Ishikawa (cell line): Measurements from ENCODE around the gene GPR62.

ENCODE experiments used
- CEBPB ChIP-seq: IDR thresholded peaks from 2 replicates; pipeline ENCODE4 v1.6.1; 2012
- CREB1 ChIP-seq: IDR thresholded peaks from 2 replicates; pipeline ENCODE4 v1.6.1; 2012; ENCODE audit warnings: low read depth
- EGR1 ChIP-seq: IDR thresholded peaks from 2 replicates; pipeline ENCODE4 v1.6.1; 2012
- EP300 ChIP-seq: IDR thresholded peaks from 2 replicates; pipeline ENCODE4 v1.6.1; 2012; ENCODE audit warnings: borderline replicate concordance
- FOXM1 ChIP-seq: IDR thresholded peaks from 2 replicates; pipeline ENCODE4 v1.6.1; 2012; ENCODE audit warnings: low read depth, borderline replicate concordance
- MAX ChIP-seq: IDR thresholded peaks from 2 replicates; pipeline ENCODE4 v1.6.1; 2012
- NFIC ChIP-seq: IDR thresholded peaks from 2 replicates; pipeline ENCODE4 v1.6.1; 2012
- RAD21 ChIP-seq: IDR thresholded peaks from 2 replicates; pipeline ENCODE4 v1.6.1; 2012; ENCODE audit warnings: low read depth
- REST ChIP-seq: IDR thresholded peaks from 2 replicates; pipeline ENCODE4 v1.6.1; 2012; ENCODE audit warnings: low read depth, mild to moderate bottlenecking
- TAF1 ChIP-seq: IDR thresholded peaks from 2 replicates; pipeline ENCODE4 v1.6.1; 2012; ENCODE audit warnings: low read depth, mild to moderate bottlenecking
- TCF12 ChIP-seq: IDR thresholded peaks from 2 replicates; pipeline ENCODE4 v1.6.1; 2012; ENCODE audit warnings: low read depth
- TEAD4 ChIP-seq: IDR thresholded peaks from 2 replicates; pipeline ENCODE4 v1.6.1; 2012
- USF1 ChIP-seq: IDR thresholded peaks from 2 replicates; pipeline ENCODE4 v1.6.1; 2012
- YY1 ChIP-seq: IDR thresholded peaks from 2 replicates; pipeline ENCODE4 v1.6.1; 2012; ENCODE audit warnings: low read depth
- ZBTB7A ChIP-seq: IDR thresholded peaks from 2 replicates; pipeline ENCODE4 v1.6.1; 2012; ENCODE audit warnings: low read depth

The GPR62 gene

GRCh38 chr3:51935886-51936755, 19.1 kb upstream of the GPR62 start:
- no peak for TF ChIP-seq RAD21

GRCh38 chr3:51937014-51937413, 18.2 kb upstream of the GPR62 start:
- TF ChIP-seq YY1 (no peak), NFIC (no peak), TAF1 (no peak), ZBTB7A (no peak), REST (no peak), TCF12 (no peak), EP300 (no peak), FOXM1 (no peak), CREB1 (no peak), MAX (no peak), TEAD4 (no peak), USF1 (no peak), EGR1 (no peak), CEBPB (no peak), RAD21 (no peak)

GRCh38 chr3:51937611-51938450, 17.4 kb upstream of the GPR62 start:
- TF ChIP-seq FOXM1 (no peak), RAD21 (no peak), ZBTB7A (no peak), EP300 (no peak), USF1 (no peak), TAF1 (no peak), CEBPB (no peak), REST (no peak), TEAD4 (no peak), MAX (no peak), CREB1 (no peak), YY1 (no peak), NFIC (no peak), TCF12 (no peak), EGR1 (no peak)

- no peak for TF ChIP-seq YY1
- TF ChIP-seq TEAD4 = no peak
- TF ChIP-seq FOXM1 = no peak
- no peak for TF ChIP-seq EP300
- TF ChIP-seq TCF12 = no peak
- TF ChIP-seq RAD21 = no peak
- no peak for TF ChIP-seq REST
- TF ChIP-seq CEBPB = no peak
- TF ChIP-seq USF1 = no peak
These were observed 16.3 kb upstream of the GPR62 start for GRCh38 chr3:51938780-51939425.
